H9 (cell line): ENCODE measurements around the gene GPRC5A. TPM values are rescaled to one million over a fixed set of nuclear protein-coding genes. Genes with fewer than 3 reads are reported as not detected.

Experiments used
- DNase-seq: peaks from one replicate; pipeline ENCODE4 v3.0.0-alpha.2; 2017
- H2AFZ ChIP-seq: one replicate; pipeline ENCODE4 v1.6.1; 2013; ENCODE audit warnings: mild to moderate bottlenecking, low read length, control low read depth, moderate library complexity
- H2AK5ac ChIP-seq: 2 replicates; pipeline ENCODE4 v1.6.1; 2013; ENCODE audit warnings: low read length, control low read depth, mixed read lengths; ENCODE audit not compliant: insufficient read length
- H2BK120ac ChIP-seq: one replicate; pipeline ENCODE4 v1.6.1; 2013; ENCODE audit warnings: low read depth, mild to moderate bottlenecking, low read length, control low read depth, inconsistent platforms; ENCODE audit not compliant: poor library complexity, severe bottlenecking
- H2BK12ac ChIP-seq: 2 replicates; pipeline ENCODE4 v1.6.1; 2013; ENCODE audit warnings: low read length, control low read depth, mixed read lengths, low read depth; ENCODE audit not compliant: insufficient read length
- H2BK15ac ChIP-seq: 2 replicates; pipeline ENCODE4 v1.6.1; 2013; ENCODE audit warnings: low read depth, low read length, control low read depth
- H2BK20ac ChIP-seq: one replicate; pipeline ENCODE4 v1.6.1; 2013; ENCODE audit warnings: low read depth, mild to moderate bottlenecking, low read length, control low read depth, inconsistent platforms; ENCODE audit not compliant: poor library complexity, severe bottlenecking
- H2BK5ac ChIP-seq: 2 replicates; pipeline ENCODE4 v1.6.1; 2013; ENCODE audit warnings: low read length, control low read depth, mixed read lengths; ENCODE audit not compliant: insufficient read length
- H3K14ac ChIP-seq: 2 replicates; pipeline ENCODE4 v1.6.1; 2013; ENCODE audit warnings: low read length, control low read depth; ENCODE audit not compliant: insufficient read depth
- H3K18ac ChIP-seq: 2 replicates; pipeline ENCODE4 v1.6.1; 2013; ENCODE audit warnings: low read depth, mild to moderate bottlenecking, mixed read lengths, low read length, control low read depth; ENCODE audit not compliant: insufficient read length
- H3K23ac ChIP-seq: 2 replicates; pipeline ENCODE4 v1.6.1; 2013; ENCODE audit warnings: low read length, control low read depth, mixed read lengths, low read depth; ENCODE audit not compliant: insufficient read length
- H3K23me2 ChIP-seq: 2 replicates; pipeline ENCODE4 v1.6.1; 2013; ENCODE audit warnings: low read depth, mild to moderate bottlenecking, mixed read lengths, low read length, control low read depth; ENCODE audit not compliant: insufficient read length, poor library complexity, severe bottlenecking
- H3K27ac ChIP-seq: 2 replicates; pipeline ENCODE4 v1.5.1; 2013; ENCODE audit warnings: low read length, control low read depth, mixed read lengths, low read depth; ENCODE audit not compliant: insufficient read length
- H3K27me3 ChIP-seq: 2 replicates; pipeline ENCODE4 v1.6.1; 2013; ENCODE audit warnings: low read length, control low read depth, inconsistent platforms; ENCODE audit not compliant: insufficient read depth
- H3K4ac ChIP-seq: 2 replicates; pipeline ENCODE4 v1.6.1; 2013; ENCODE audit warnings: low read depth, mild to moderate bottlenecking, control low read depth, inconsistent platforms, low read length, moderate library complexity
- H3K4me1 ChIP-seq: 2 replicates; pipeline ENCODE4 v1.6.1; 2013; ENCODE audit warnings: low read length, control low read depth, inconsistent platforms; ENCODE audit not compliant: insufficient read depth
- H3K4me2 ChIP-seq: 2 replicates; pipeline ENCODE4 v1.6.1; 2013; ENCODE audit warnings: low read length, control low read depth, mixed read lengths; ENCODE audit not compliant: insufficient read length, insufficient read depth
- H3K56ac ChIP-seq: 2 replicates; pipeline ENCODE4 v1.6.1; 2013; ENCODE audit warnings: low read depth, mild to moderate bottlenecking, mixed read lengths, low read length, control low read depth; ENCODE audit not compliant: insufficient read length
- H3K79me1 ChIP-seq: 2 replicates; pipeline ENCODE4 v1.6.1; 2013; ENCODE audit warnings: low read depth, mild to moderate bottlenecking, moderate library complexity, low read length, control low read depth, inconsistent platforms; ENCODE audit not compliant: insufficient read depth, poor library complexity, severe bottlenecking
- H3K79me2 ChIP-seq: 2 replicates; pipeline ENCODE4 v1.6.1; 2013; ENCODE audit warnings: low read length, control low read depth, inconsistent platforms; ENCODE audit not compliant: insufficient read depth
- H3K9ac ChIP-seq: 2 replicates; pipeline ENCODE4 v1.6.1; 2013; ENCODE audit warnings: low read length, control low read depth, mixed read lengths; ENCODE audit not compliant: insufficient read length; ENCODE audit errors: extremely low read depth
- H3K9me3 ChIP-seq: one replicate; pipeline ENCODE4 v1.6.1; 2013; ENCODE audit warnings: low read depth, low read length, inconsistent platforms; ENCODE audit not compliant: control insufficient read depth
- H3T11ph ChIP-seq: one replicate; pipeline ENCODE4 v1.6.1; 2013; ENCODE audit warnings: mild to moderate bottlenecking, low read length, control low read depth, inconsistent platforms
- H4K20me1 ChIP-seq: one replicate; pipeline ENCODE4 v1.6.1; 2013; ENCODE audit not compliant: control insufficient read depth, insufficient read length, insufficient read depth
- H4K5ac ChIP-seq: 2 replicates; pipeline ENCODE4 v1.6.1; 2013; ENCODE audit warnings: low read depth, mild to moderate bottlenecking, mixed read lengths, low read length, control low read depth; ENCODE audit not compliant: insufficient read length
- H4K8ac ChIP-seq: replicated peaks from 2 replicates; pipeline ENCODE4 v1.6.1; 2013; ENCODE audit warnings: low read length, control low read depth, mixed read lengths, low read depth; ENCODE audit not compliant: insufficient read length
- H4K91ac ChIP-seq: 2 replicates; pipeline ENCODE4 v1.6.1; 2013; ENCODE audit warnings: low read depth, mild to moderate bottlenecking, moderate library complexity, mixed read lengths, low read length, control low read depth; ENCODE audit not compliant: insufficient read length
- H3K27ac Mint-ChIP-seq, 3 experiments: 2 replicates in 2 of 3; 3 replicates in 1 of 3; pipeline ENCODE4 v1.8.0; 2020 to 2021; ENCODE audit warnings: mixed read lengths in 3 of 3, mild to moderate bottlenecking in 1 of 3, moderate library complexity in 1 of 3
- H3K27me3 Mint-ChIP-seq: 2 replicates; pipeline ENCODE4 v1.8.0; 2021; ENCODE audit warnings: low read depth, mild to moderate bottlenecking, moderate library complexity, mixed read lengths
- H3K36me3 Mint-ChIP-seq, 3 experiments: 2 replicates in 2 of 3; 3 replicates in 1 of 3; pipeline ENCODE4 v1.8.0; 2020 to 2021; ENCODE audit warnings: low read depth in 3 of 3, mixed read lengths in 3 of 3; ENCODE audit not compliant: insufficient read depth in 1 of 3
- H3K4me1 Mint-ChIP-seq, 2 experiments: 2 replicates each; pipeline ENCODE4 v1.8.0; 2020; ENCODE audit warnings: mixed read lengths in 2 of 2
- H3K4me3 Mint-ChIP-seq, 2 experiments: 2 replicates in 1 of 2; 3 replicates in 1 of 2; pipeline ENCODE4 v1.8.0; 2020 to 2021; ENCODE audit warnings: mild to moderate bottlenecking in 2 of 2, mixed read lengths in 2 of 2, moderate library complexity in 1 of 2
- H3K9me3 Mint-ChIP-seq, 2 experiments: 2 replicates in 1 of 2; 3 replicates in 1 of 2; pipeline ENCODE4 v1.8.0; 2020; ENCODE audit warnings: mild to moderate bottlenecking in 2 of 2, mixed read lengths in 2 of 2, moderate library complexity in 1 of 2
- CTCF ChIP-seq: fragments of 200-600 bp; sonication (generic); conservative IDR thresholded peaks from 3 replicates; pipeline ENCODE4 v1.8.0; 2021; ENCODE audit warnings: antibody characterized with exemption, mild to moderate bottlenecking
- WGBS: extraction: QIAGEN DNeasy Blood & Tissue Kit; methylation state at CpG from one replicate; pipeline ENCODE4 v1.1.7; 2013; ENCODE audit warnings: missing lambda C conversion rate, low lambda C conversion rate, mixed read lengths; ENCODE audit not compliant: insufficient read length; ENCODE audit errors: extremely low coverage; 5-methylcytosine and 5-hydroxymethylcytosine counted together
- total RNA-seq: library from RNA; stranded (reverse); gene quantifications from 2 replicates; pipeline ENCODE4 v1.2.1, GENCODE V29; 2021

Gene GPRC5A
- total RNA-seq, 1 experiment from 2014 or later, result 0.09 TPM

GRCh38 chr12:12892681-12893141, 1.3 kb downstream of the GPRC5A start:
- Histone ChIP-seq H2BK5ac (no peak overlapping the region), H2BK15ac (no peak overlapping the region), H3K4me2 (no peak overlapping the region), H3K14ac (no peak overlapping the region), H4K8ac (no peak overlapping the region), H3K79me2 (no peaks in the 10 kb centered on the region), H4K91ac (no peak overlapping the region), H2AFZ (no peak overlapping the region), H4K5ac (no peak overlapping the region), H2BK120ac (no peak overlapping the region), H2BK12ac (no peak overlapping the region), H3K23me2 (peaks cover 13% of the 10 kb centered on the region), H3K9me3 (no peaks in the 10 kb centered on the region), H2AK5ac (no peak overlapping the region), H3K4ac (no peak overlapping the region), H3K23ac (no peak overlapping the region), H2BK20ac (no peak overlapping the region), H3K56ac (no peak overlapping the region), H3K9ac (no peak overlapping the region), H3K27me3 (peaks cover 8% of the 10 kb centered on the region; the same call in 1 of the 2 replicates), H3T11ph (no peak overlapping the region), H3K18ac (no peak overlapping the region), H3K27ac (no peak overlapping the region), H3K79me1 (no peaks in the 10 kb centered on the region), H3K4me1 (no peaks in the 10 kb centered on the region), H4K20me1 (no peaks in the 10 kb centered on the region)
- no peak overlapping the region for H3K4me3 Mint-ChIP-seq
- no peaks in the 10 kb centered on the region; a peak in 1 of 5 replicates for H3K9me3 Mint-ChIP-seq
- H3K27me3 Mint-ChIP-seq, result peaks cover 62% of the 10 kb centered on the region
- H3K36me3 Mint-ChIP-seq, result no peaks in the 10 kb centered on the region
- no peak for TF ChIP-seq CTCF
- peaks cover 25 to 30% of the 10 kb centered on the region in 2 experiments for H3K4me1 Mint-ChIP-seq
- no CpG with 5 or more reads among the region's 10 CpGs for WGBS
- H3K27ac Mint-ChIP-seq, result peak overlapping the region in 1 of 3 experiments; percentile 84; a peak in 1 of 7 replicates
- no peak for DNase-seq
